Measurements from ENCODE around the gene INPP4B. TPM values are rescaled to one million over a fixed set of nuclear protein-coding genes. Genes with fewer than 3 reads are reported as not detected.

Gene INPP4B
- total and polyA plus RNA-seq, 2 donors (not counting 1 experiment from before 2014, with no cell fraction given) = 0.03 TPM; not detected in 1

- no peaks in the 10 kb centered on the region for H3K4me1 Mint-ChIP-seq
These were observed 836.4 kb downstream of the INPP4B start for GRCh38 chr4:142009751-142010150.

GRCh38 chr4:142005519-142005918 is 840.6 kb downstream of the INPP4B start:
- Histone ChIP-seq H3K9ac (ENCODE audit: low read length) (no peak overlapping the region), H3K9me3 (ENCODE audit: control extremely low read depth in 1 of 3, control insufficient read depth in 2 of 3, insufficient read depth in 1 of 3, low read length in 2 of 3) (peaks cover 0 to 2% (median 0%) of the 10 kb centered on the region in 3 donors), H3K4me3 (ENCODE audit: control extremely low read depth in 1 of 5, extremely low read depth in 1 of 5, insufficient read depth in 1 of 5, low read depth in 2 of 5, low read length in 4 of 5) (no peak overlapping the region), H3K79me2 (ENCODE audit: control insufficient read depth, insufficient read depth, low read length) (no peaks in the 10 kb centered on the region), H3K27ac (ENCODE audit: low read length in 2 of 2) (no peak overlapping the region), H3K4me2 (replicated peaks; ENCODE audit: low read depth, low read length, poor library complexity, severe bottlenecking) (no peak overlapping the region), H4K20me1 (ENCODE audit: control insufficient read depth, insufficient read depth, low read length, poor library complexity, severe bottlenecking) (no peaks in the 10 kb centered on the region), H2AFZ (ENCODE audit: insufficient read depth, low read depth, low read length, poor library complexity, severe bottlenecking) (no peak overlapping the region), H3K27me3 (replicated peaks in 1 of 4; ENCODE audit: control extremely low read depth in 1 of 4, control insufficient read depth in 3 of 4, insufficient read depth in 4 of 4, low read length in 3 of 4) (no peaks in the 10 kb centered on the region), H3K36me3 (replicated peaks in 1 of 2; ENCODE audit: control extremely low read depth in 1 of 2, control insufficient read depth in 1 of 2, extremely low read depth in 1 of 2, insufficient read depth in 2 of 2, low read length in 1 of 2) (no peaks in the 10 kb centered on the region), H3K4me1 (ENCODE audit: control insufficient read depth in 2 of 2, insufficient read depth in 2 of 2, low read length in 2 of 2) (no peaks in the 10 kb centered on the region)
- Mint-ChIP-seq H3K4me3 (no peak overlapping the region), H3K9me3 (ENCODE audit: insufficient read depth) (peaks cover 10% of the 10 kb centered on the region), H3K27ac (no peak overlapping the region), H3K27me3 (no peaks in the 10 kb centered on the region), H3K4me1 (no peaks in the 10 kb centered on the region)
- TF ChIP-seq EZH2 (IDR thresholded peaks at IDR 0.05; ENCODE audit: borderline replicate concordance, insufficient read depth, low read depth, low read length, poor library complexity, severe bottlenecking) (no peak), CTCF (IDR thresholded peaks at IDR 0.05) (no peak)
- POLR2A ChIA-PET = no interaction called here
- intact Hi-C loops (cut with micrococcal nuclease) = no loop called here
- no peak for DNase-seq
- CTCF ChIA-PET = no interaction called here
- ATAC-seq (ENCODE audit: low read depth) = no peak
- WGBS (ENCODE audit: insufficient coverage) = no CpG with 5 or more reads among the region's 1 CpG

More at GRCh38 chr4:142009751-142010150, 836.4 kb downstream of the INPP4B start:
- Histone ChIP-seq H3K9ac (ENCODE audit: low read length) (no peak overlapping the region), H3K9me3 (ENCODE audit: control extremely low read depth in 1 of 3, control insufficient read depth in 2 of 3, insufficient read depth in 1 of 3, low read length in 2 of 3) (peaks cover 0 to 4% (median 1%) of the 10 kb centered on the region in 3 donors), H3K4me2 (replicated peaks; ENCODE audit: low read depth, low read length, poor library complexity, severe bottlenecking) (no peak overlapping the region), H4K20me1 (ENCODE audit: control insufficient read depth, insufficient read depth, low read length, poor library complexity, severe bottlenecking) (no peaks in the 10 kb centered on the region), H3K4me1 (ENCODE audit: control insufficient read depth in 2 of 2, insufficient read depth in 2 of 2, low read length in 2 of 2) (no peaks in the 10 kb centered on the region), H3K36me3 (replicated peaks in 1 of 2; ENCODE audit: control extremely low read depth in 1 of 2, control insufficient read depth in 1 of 2, extremely low read depth in 1 of 2, insufficient read depth in 2 of 2, low read length in 1 of 2) (no peaks in the 10 kb centered on the region), H3K27me3 (replicated peaks in 1 of 4; ENCODE audit: control extremely low read depth in 1 of 4, control insufficient read depth in 3 of 4, insufficient read depth in 4 of 4, low read length in 3 of 4) (no peaks in the 10 kb centered on the region), H3K79me2 (ENCODE audit: control insufficient read depth, insufficient read depth, low read length) (no peaks in the 10 kb centered on the region), H3K4me3 (ENCODE audit: control extremely low read depth in 1 of 5, extremely low read depth in 1 of 5, insufficient read depth in 1 of 5, low read depth in 2 of 5, low read length in 4 of 5) (no peak overlapping the region), H3K27ac (ENCODE audit: low read length in 2 of 2) (no peak overlapping the region), H2AFZ (ENCODE audit: insufficient read depth, low read depth, low read length, poor library complexity, severe bottlenecking) (no peak overlapping the region)
- no peaks in the 10 kb centered on the region for H3K27me3 Mint-ChIP-seq
- no peak for TF ChIP-seq EZH2 (IDR thresholded peaks at IDR 0.05; ENCODE audit: borderline replicate concordance, insufficient read depth, low read depth, low read length, poor library complexity, severe bottlenecking)
- no peak for TF ChIP-seq CTCF (IDR thresholded peaks at IDR 0.05)
- 100% methylated on average over 1 of the region's 2 CpGs for WGBS (ENCODE audit: insufficient coverage)
- POLR2A ChIA-PET = no interaction called here
- H3K4me3 Mint-ChIP-seq = no peak overlapping the region
- CTCF ChIA-PET = no interaction called here
- peaks cover 9% of the 10 kb centered on the region for H3K9me3 Mint-ChIP-seq (ENCODE audit: insufficient read depth)
- DNase-seq (no peak), ATAC-seq (ENCODE audit: low read depth) (no peak)
- intact Hi-C loops (cut with micrococcal nuclease) = no loop called here
- H3K27ac Mint-ChIP-seq = no peak overlapping the region

All from B cell (primary cell).